GM12878 (cell line): ENCODE results near the gene TAOK2. TPM values are rescaled to one million over a fixed set of nuclear protein-coding genes. Genes with fewer than 3 reads are reported as not detected.

Source experiments
- ATAC-seq: fragments of 200-7000 bp; cut with Tn5 transposase; 3 replicates; pipeline ENCODE4 v1.9.1; 2020; ENCODE audit warnings: mild to moderate bottlenecking, moderate library complexity
- BruUV-seq: library from RNA; stranded (reverse); fragments of 400-500 nt; replicated peaks from 2 replicates; lab custom pipeline; 2021; lab: Mats Ljungman, UMichigan
- CTCF ChIA-PET: fragments of 300-600 bp; sonication (Branson Sonifier 250); formaldehyde crosslinking; extraction: SDS; loops from one replicate; lab custom pipeline; 2021; ENCODE audit warnings: inconsistent platforms; lab: Yijun Ruan, JAX
- POLR2A ChIA-PET: fragments of 350-600 bp; formaldehyde crosslinking; extraction: SDS; loops from one replicate; lab custom pipeline; 2021; ENCODE audit warnings: inconsistent platforms; lab: Charles Lee
- RAD21 ChIA-PET: fragments of 300-600 bp; sonication (Branson Sonifier 250); formaldehyde crosslinking; loops from one replicate; lab custom pipeline; 2023; ENCODE audit warnings: antibody characterized with exemption; ENCODE audit not compliant: unreplicated experiment; lab: Charles Lee
- SMC1A ChIA-PET: fragments of 300-600 bp; sonication (Branson Sonifier 250); formaldehyde crosslinking; loops from one replicate; lab custom pipeline; 2023; ENCODE audit not compliant: unreplicated experiment, uncharacterized antibody; lab: Charles Lee
- DNase-seq: peaks from one replicate; pipeline ENCODE4 v3.0.0-alpha.2; 2011; ENCODE audit warnings: low read depth, low spot score
- FAIRE-seq: peaks from 3 replicates; lab custom pipeline; 2011; peaks lifted over from hg19 to GRCh38; lab: Jason Lieb, UNC
- H2AFZ ChIP-seq: 2 replicates; pipeline ENCODE4 v1.6.0; 2011; ENCODE audit warnings: low read depth, low read length, control low read depth; ENCODE audit not compliant: control insufficient read depth
- H3K27ac ChIP-seq: 2 replicates; pipeline ENCODE4 v1.5.1; 2011; ENCODE audit warnings: control low read depth; ENCODE audit not compliant: control insufficient read depth, insufficient read depth
- H3K27me3 ChIP-seq, 2 experiments: replicated peaks in 1 of 2; 2 replicates each; pipeline versions ENCODE4 v1.6.0 to v1.6.1; 2011; ENCODE audit warnings: low read length in 1 of 2; ENCODE audit not compliant: control insufficient read depth in 2 of 2, insufficient read depth in 2 of 2
- H3K36me3 ChIP-seq, 2 experiments: 2 replicates each; pipeline ENCODE4 v1.5.1; 2011; ENCODE audit warnings: low read length in 1 of 2; ENCODE audit not compliant: control insufficient read depth in 2 of 2, insufficient read depth in 2 of 2
- H3K4me1 ChIP-seq: 2 replicates; pipeline ENCODE4 v1.6.1; 2011; ENCODE audit warnings: mild to moderate bottlenecking, low read length, moderate library complexity, mixed read lengths; ENCODE audit not compliant: control insufficient read depth, insufficient read depth
- H3K4me2 ChIP-seq: 2 replicates; pipeline ENCODE4 v1.6.0; 2011; ENCODE audit warnings: control low read depth; ENCODE audit not compliant: control insufficient read depth, insufficient read depth
- H3K4me3 ChIP-seq: fragments of 200-600 bp; sonication (generic); 2 replicates; pipeline ENCODE4 v1.5.1; 2016
- H3K79me2 ChIP-seq: 2 replicates; pipeline ENCODE4 v1.6.0; 2011; ENCODE audit warnings: low read length; ENCODE audit not compliant: control insufficient read depth, insufficient read depth
- H3K9ac ChIP-seq: 2 replicates; pipeline ENCODE4 v1.8.0; 2011; ENCODE audit warnings: low read length, control low read depth, mixed read lengths; ENCODE audit not compliant: control insufficient read depth, insufficient read depth
- H3K9me3 ChIP-seq: replicated peaks from 3 replicates; pipeline ENCODE4 v1.5.1; 2011; ENCODE audit warnings: mild to moderate bottlenecking, low read length; ENCODE audit not compliant: control insufficient read depth, insufficient read depth
- H4K20me1 ChIP-seq: 2 replicates; pipeline ENCODE4 v1.6.0; 2011; ENCODE audit not compliant: control insufficient read depth, insufficient read depth
- ASH2L ChIP-seq: fragments of 300-600, 200-600 bp; sonication (generic); IDR thresholded peaks from 2 replicates; pipeline ENCODE4 v1.6.1; 2017; ENCODE audit warnings: low read depth, mild to moderate bottlenecking, borderline replicate concordance
- CBX5 ChIP-seq: sonication (generic); IDR thresholded peaks from 2 replicates; pipeline ENCODE4 v1.6.1; 2016; ENCODE audit warnings: low read depth, moderate library complexity, mild to moderate bottlenecking, inconsistent platforms
- FOS ChIP-seq: IDR thresholded peaks from 3 replicates; pipeline ENCODE4 v1.6.1; 2011; ENCODE audit warnings: borderline replicate concordance; ENCODE audit not compliant: insufficient read length; ENCODE audit errors: extremely low read depth
- JUND ChIP-seq: IDR thresholded peaks from 2 replicates; pipeline ENCODE4 v1.6.1; 2012; ENCODE audit warnings: low read depth, mild to moderate bottlenecking, low read length, improper control_type of control experiment, moderate library complexity
- KAT2A ChIP-seq: conservative IDR thresholded peaks from 2 replicates; pipeline ENCODE4 v1.6.1; 2011; ENCODE audit warnings: low read depth, low read length; ENCODE audit not compliant: control insufficient read depth
- MXI1 ChIP-seq: fragments of 150-350 bp; IDR thresholded peaks from 2 replicates; pipeline ENCODE4 v1.6.1; 2011; ENCODE audit warnings: low read depth, mild to moderate bottlenecking, inconsistent platforms, low read length, improper control_type of control experiment
- MYB ChIP-seq: fragments of 150-350 bp; IDR thresholded peaks from 2 replicates; pipeline ENCODE4 v1.6.1; 2014; ENCODE audit warnings: mild to moderate bottlenecking, low read depth, low read length, borderline replicate concordance
- NFYB ChIP-seq: IDR thresholded peaks from 2 replicates; pipeline ENCODE4 v1.6.1; 2011; ENCODE audit warnings: low read depth, mild to moderate bottlenecking, low read length, improper control_type of control experiment, moderate library complexity; ENCODE audit not compliant: insufficient read depth
- NRF1 ChIP-seq: conservative IDR thresholded peaks from 2 replicates; pipeline ENCODE4 v1.6.1; 2011; ENCODE audit warnings: mild to moderate bottlenecking, low read depth, low read length, improper control_type of control experiment
- RB1 ChIP-seq: fragments of 450-650 bp; formaldehyde crosslinking; IDR thresholded peaks from 2 replicates; pipeline ENCODE4 v1.6.1; 2017; ENCODE audit warnings: mild to moderate bottlenecking, borderline replicate concordance
- RELA ChIP-seq: fragments of 450-650 bp; IDR thresholded peaks from 2 replicates; pipeline ENCODE4 v1.8.0; 2014; ENCODE audit warnings: borderline replicate concordance; ENCODE audit not compliant: partially characterized antibody
- SIN3A ChIP-seq: IDR thresholded peaks from 2 replicates; pipeline ENCODE4 v1.6.1; 2012; ENCODE audit warnings: low read depth, low read length, improper control_type of control experiment
- WGBS: methylation state at CpG from one replicate; pipeline ENCODE4 v1.1.6; 2016; ENCODE audit warnings: low lambda C conversion rate; ENCODE audit not compliant: insufficient replicate concordance, insufficient coverage; ENCODE audit errors: missing lambda C conversion rate; 5-methylcytosine and 5-hydroxymethylcytosine counted together
- in situ Hi-C: fragments of 300-500 bp; cut with MboI; formaldehyde crosslinking; loops from 9 replicates; pipeline ENCODE4 v1.14.3; 2018; ENCODE audit warnings: mixed read lengths
- intact Hi-C: fragments of 100-400 bp; cut with micrococcal nuclease; formaldehyde crosslinking; loops from one replicate; pipeline ENCODE4 v1.14.2; 2022; ENCODE audit not compliant: unreplicated experiment
- polyA plus RNA-seq, 11 experiments: library from polyadenylated mRNA; depleted of rRNA in 4 of 11; unstranded in 6 of 11; stranded (reverse) in 5 of 11; fragments of >200 nt; fragmentation: Nextera tagmentation in 4 of 11; fragmentation: Illumina TruSeq in 1 of 11; extraction: Ambion mirVana in 4 of 11; extraction: Trizol in 1 of 11; gene quantifications; 1 replicate in 1 of 11; 2 replicates in 10 of 11; pipeline versions ENCODE4 v1.2.1 to v1.2.3, GENCODE V29; 2011 to 2016; ENCODE audit warnings: inconsistent platforms in 2 of 11, missing spikeins in 2 of 11, low read depth in 1 of 11
- total RNA-seq, 4 experiments: library from RNA; depleted of rRNA in 3 of 4; stranded (reverse); fragments of >200 nt in 3 of 4; fragmentation: Illumina TruSeq in 1 of 4; extraction: Trizol in 1 of 4; gene quantifications; 2 replicates each; pipeline versions ENCODE4 v1.2.1 to v1.2.3, GENCODE V29; 2013 to 2021
- TF ChIP-seq, protein P1 (sequence below): fragments of 450-650 bp; IDR thresholded peaks from 2 replicates; pipeline ENCODE4 v1.6.1; 2017; ENCODE audit warnings: mild to moderate bottlenecking, low read depth, inconsistent platforms; ENCODE audit not compliant: poor library complexity, severe bottlenecking
- TF ChIP-seq, protein P2 (sequence below): IDR thresholded peaks from 2 replicates; pipeline ENCODE4 v1.6.1; 2012; ENCODE audit warnings: low read depth, low read length, improper control_type of control experiment
- TF ChIP-seq, protein P3 (sequence below): IDR thresholded peaks from 2 replicates; pipeline ENCODE4 v1.6.1; 2012; ENCODE audit warnings: improper control_type of control experiment, low read depth, low read length; ENCODE audit not compliant: insufficient replicate concordance

TAOK2 gene
- total and polyA plus RNA-seq, 10 of the 15 experiments (the other 5 are each of a cell fraction or from before 2014, with no cell fraction given) = 0.14 to 40.2 (median 11.6) TPM

DNA sequence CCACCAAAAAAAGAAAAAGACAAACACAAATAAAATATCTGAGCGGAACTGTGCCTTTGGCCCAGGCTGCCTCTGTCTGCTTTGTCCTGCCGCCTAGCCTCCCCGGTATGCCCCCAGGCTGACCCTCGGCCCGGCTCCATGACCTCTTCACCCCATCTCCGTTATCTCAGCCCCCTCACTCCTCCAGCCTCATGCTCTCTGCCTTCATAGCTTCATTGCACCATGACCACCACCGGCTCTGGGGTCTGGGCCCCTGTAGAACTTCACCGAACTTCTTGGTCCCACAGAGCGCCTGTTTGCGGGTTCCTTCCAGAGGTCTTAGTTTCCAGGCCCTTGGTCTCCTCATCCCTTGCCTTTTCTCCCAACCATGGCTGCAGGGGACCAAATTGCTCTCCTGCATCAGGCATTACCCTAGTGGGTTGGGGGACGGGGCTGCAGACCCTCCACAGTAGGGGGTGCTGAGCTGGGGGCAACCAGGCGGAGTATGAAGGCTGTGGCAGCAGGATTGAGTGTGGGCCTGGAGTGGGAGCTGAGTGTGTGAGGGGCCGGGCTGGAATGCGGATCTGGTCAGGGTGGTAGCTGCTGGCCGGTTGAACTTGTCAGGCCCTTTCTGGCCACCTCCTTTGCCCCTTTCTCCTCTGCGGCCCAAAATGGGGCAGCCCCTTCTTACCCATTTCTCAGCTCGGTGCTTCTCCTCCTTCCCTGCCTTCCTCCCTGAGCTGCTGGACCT, 14.8 kb downstream of the TAOK2 start:
- Histone ChIP-seq H3K4me2 (no peak overlapping the region), H3K27me3 (no peaks in the 10 kb centered on the region), H3K27ac (no peak overlapping the region), H3K36me3 (peaks cover 16 to 41% of the 10 kb centered on the region in 2 experiments; a peak in 3 of 4 replicates), H3K9ac (no peak overlapping the region), H2AFZ (no peak overlapping the region), H3K79me2 (no peaks in the 10 kb centered on the region), H3K9me3 (no peaks in the 10 kb centered on the region), H3K4me3 (no peak overlapping the region), H4K20me1 (no peaks in the 10 kb centered on the region), H3K4me1 (no peaks in the 10 kb centered on the region)
- ChIA-PET POLR2A (interaction anchor here (0.6 to 1.3 kb wide), 2 partner anchors 11 to 26 kb away, joined by 3 read pairs; partner anchors contain the start of gene TMEM219), CTCF (interaction anchor here (1.1 kb wide), 1 partner anchor 12 kb away, joined by 4 read pairs; no protein-coding TSS in a partner anchor), SMC1A (no interaction called here), RAD21 (no interaction called here)
- WGBS = 94% methylated on average over 17 of the region's 17 CpGs
- DNase-seq = no peak
- intact Hi-C loops (no loop called here), in situ Hi-C loops (no loop called here)
- FAIRE-seq = no peak
- no TSS peak for BruUV-seq
- TF ChIP-seq SIN3A (no peak), FOS (no peak), NRF1 (no peak), MYB (no peak), MXI1 (no peak), JUND (no peak), RB1 (no peak), KAT2A (no peak), ASH2L (no peak), CBX5 (no peak), NFYB (no peak), RELA (no peak)
- TF ChIP-seq, protein P1, sequence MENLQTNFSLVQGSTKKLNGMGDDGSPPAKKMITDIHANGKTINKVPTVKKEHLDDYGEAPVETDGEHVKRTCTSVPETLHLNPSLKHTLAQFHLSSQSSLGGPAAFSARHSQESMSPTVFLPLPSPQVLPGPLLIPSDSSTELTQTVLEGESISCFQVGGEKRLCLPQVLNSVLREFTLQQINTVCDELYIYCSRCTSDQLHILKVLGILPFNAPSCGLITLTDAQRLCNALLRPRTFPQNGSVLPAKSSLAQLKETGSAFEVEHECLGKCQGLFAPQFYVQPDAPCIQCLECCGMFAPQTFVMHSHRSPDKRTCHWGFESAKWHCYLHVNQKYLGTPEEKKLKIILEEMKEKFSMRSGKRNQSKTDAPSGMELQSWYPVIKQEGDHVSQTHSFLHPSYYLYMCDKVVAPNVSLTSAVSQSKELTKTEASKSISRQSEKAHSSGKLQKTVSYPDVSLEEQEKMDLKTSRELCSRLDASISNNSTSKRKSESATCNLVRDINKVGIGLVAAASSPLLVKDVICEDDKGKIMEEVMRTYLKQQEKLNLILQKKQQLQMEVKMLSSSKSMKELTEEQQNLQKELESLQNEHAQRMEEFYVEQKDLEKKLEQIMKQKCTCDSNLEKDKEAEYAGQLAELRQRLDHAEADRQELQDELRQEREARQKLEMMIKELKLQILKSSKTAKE = no peak
- TF ChIP-seq, protein P2, sequence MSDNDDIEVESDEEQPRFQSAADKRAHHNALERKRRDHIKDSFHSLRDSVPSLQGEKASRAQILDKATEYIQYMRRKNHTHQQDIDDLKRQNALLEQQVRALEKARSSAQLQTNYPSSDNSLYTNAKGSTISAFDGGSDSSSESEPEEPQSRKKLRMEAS = no peak
- TF ChIP-seq, protein P3, sequence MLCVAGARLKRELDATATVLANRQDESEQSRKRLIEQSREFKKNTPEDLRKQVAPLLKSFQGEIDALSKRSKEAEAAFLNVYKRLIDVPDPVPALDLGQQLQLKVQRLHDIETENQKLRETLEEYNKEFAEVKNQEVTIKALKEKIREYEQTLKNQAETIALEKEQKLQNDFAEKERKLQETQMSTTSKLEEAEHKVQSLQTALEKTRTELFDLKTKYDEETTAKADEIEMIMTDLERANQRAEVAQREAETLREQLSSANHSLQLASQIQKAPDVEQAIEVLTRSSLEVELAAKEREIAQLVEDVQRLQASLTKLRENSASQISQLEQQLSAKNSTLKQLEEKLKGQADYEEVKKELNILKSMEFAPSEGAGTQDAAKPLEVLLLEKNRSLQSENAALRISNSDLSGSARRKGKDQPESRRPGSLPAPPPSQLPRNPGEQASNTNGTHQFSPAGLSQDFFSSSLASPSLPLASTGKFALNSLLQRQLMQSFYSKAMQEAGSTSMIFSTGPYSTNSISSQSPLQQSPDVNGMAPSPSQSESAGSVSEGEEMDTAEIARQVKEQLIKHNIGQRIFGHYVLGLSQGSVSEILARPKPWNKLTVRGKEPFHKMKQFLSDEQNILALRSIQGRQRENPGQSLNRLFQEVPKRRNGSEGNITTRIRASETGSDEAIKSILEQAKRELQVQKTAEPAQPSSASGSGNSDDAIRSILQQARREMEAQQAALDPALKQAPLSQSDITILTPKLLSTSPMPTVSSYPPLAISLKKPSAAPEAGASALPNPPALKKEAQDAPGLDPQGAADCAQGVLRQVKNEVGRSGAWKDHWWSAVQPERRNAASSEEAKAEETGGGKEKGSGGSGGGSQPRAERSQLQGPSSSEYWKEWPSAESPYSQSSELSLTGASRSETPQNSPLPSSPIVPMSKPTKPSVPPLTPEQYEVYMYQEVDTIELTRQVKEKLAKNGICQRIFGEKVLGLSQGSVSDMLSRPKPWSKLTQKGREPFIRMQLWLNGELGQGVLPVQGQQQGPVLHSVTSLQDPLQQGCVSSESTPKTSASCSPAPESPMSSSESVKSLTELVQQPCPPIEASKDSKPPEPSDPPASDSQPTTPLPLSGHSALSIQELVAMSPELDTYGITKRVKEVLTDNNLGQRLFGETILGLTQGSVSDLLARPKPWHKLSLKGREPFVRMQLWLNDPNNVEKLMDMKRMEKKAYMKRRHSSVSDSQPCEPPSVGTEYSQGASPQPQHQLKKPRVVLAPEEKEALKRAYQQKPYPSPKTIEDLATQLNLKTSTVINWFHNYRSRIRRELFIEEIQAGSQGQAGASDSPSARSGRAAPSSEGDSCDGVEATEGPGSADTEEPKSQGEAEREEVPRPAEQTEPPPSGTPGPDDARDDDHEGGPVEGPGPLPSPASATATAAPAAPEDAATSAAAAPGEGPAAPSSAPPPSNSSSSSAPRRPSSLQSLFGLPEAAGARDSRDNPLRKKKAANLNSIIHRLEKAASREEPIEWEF = no peak
- ATAC-seq = no peak
